SKM-1 treated with dmso at 0.1 percent for 144 hours (cell line): ENCODE measurements around the gene SKI.

Source experiments
- DNase-seq: peaks from one replicate; lab custom pipeline; 2025; ENCODE audit not compliant: unreplicated experiment; lab: John Stamatoyannopoulos, UW

The SKI gene

DNA sequence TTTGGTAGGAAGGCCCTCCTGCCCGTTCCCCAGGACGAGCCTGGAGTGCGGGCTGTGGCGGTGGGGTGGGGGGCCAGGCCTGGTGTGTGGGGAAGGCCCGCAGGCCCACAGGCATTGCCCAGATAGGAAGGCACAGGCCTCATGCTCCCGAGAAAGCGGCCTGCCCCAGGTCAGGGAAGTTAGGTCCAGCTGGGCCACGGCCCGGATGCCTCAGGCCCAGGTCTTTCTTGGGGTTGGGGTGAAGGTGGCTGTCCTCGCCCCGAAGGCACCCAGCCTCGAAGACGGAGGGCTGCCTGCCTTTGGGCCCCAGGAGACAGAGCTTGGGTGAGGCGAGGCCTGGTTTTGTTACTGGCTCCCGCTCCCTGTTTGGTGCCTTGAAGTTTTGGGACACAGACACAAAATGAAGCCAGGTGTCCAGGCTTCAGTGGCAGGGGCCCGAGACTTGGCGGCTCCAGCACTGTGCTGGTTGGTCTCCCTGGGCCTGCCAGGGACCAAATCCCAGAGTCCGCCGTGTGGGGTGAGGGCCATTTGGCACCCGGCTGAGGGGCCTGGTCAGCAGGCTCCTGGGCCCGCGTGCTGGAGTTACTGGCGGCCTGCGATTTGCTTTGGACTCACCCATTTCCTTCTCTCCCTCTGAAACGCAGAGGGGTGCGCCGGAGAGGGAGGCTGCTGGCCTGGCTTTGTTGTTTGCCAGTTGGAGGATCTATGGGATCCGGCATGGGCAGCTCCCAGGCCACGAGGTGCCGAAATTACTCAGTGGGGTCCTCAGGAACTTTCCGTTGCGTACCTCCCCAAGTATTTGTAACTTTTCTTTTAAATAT is 2.0 kb downstream of the SKI start:
- DNase-seq, result no peak

DNA sequence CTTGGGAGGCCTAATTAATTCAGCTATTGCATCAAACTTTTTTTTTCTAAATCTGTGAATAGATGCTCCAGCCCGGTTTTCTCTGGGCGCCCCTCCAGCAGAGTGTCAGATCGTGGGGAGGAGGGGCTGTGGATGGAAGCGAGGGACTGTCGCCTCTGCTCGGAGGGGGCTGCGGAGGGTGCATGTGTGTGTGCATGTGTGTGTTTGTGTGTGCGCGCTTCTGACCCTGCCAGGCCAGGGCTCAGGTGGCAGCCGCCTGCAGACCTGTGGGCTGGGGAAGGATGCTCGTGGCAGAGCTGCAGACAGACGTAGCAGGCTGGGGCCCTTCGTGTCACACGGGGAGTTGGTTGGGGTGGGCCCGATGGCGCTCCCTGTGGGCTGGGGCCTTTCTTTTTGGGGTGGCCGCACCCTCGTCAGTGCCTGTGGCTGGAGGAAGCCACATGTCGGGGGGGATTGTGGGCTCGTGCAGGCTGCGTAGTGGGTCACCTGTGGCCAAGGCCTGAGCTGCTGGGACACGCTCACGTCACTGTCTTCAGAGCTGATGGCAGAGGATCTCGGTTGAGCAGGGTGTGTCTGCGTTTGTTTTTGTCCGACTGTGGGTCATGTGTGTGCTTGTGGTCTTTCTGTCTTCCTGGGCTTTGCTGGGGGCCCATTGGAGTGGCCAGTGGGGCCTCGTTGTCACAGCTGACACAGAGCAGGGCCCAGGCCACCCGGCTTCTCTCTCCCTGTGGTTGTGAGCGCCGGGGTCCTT is 2.8 kb downstream of the SKI start:
- DNase-seq, result no peak

DNA sequence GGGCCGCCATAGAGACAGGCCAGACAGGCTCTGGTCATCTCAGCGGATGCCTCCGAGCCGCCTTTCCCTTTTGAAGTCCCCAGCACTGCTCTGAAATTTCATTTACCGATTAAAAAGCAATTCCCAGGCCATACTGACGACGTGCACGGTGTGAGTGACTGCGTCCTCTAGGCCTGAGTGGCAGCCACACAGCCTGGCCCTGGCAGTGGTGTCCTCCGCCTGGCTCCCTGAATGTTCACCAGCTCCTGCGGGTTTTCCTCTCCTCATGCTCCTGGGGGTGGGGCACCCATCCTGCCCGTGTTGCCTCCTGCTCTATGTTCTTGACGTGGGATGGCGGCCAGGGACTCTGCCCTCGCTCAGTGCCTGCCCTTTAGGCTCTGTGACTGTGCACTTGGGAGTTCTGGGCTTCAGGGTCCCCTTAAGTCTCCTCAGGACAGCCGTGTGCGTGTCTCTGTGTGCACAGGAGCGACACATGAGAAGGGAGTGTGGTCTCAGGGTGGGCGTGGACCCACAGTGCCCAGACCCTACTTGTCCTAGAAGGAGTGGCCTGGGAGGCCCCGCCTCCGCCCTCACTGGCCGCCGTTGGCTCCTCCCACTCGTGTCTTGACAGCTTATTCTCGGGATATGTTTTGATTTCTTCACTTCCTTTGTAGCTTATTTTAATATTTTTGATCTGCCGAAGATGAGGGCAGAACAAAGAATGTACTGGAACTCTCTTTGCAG is 3.6 kb downstream of the SKI start:
- DNase-seq, result peak; percentile 73

DNA sequence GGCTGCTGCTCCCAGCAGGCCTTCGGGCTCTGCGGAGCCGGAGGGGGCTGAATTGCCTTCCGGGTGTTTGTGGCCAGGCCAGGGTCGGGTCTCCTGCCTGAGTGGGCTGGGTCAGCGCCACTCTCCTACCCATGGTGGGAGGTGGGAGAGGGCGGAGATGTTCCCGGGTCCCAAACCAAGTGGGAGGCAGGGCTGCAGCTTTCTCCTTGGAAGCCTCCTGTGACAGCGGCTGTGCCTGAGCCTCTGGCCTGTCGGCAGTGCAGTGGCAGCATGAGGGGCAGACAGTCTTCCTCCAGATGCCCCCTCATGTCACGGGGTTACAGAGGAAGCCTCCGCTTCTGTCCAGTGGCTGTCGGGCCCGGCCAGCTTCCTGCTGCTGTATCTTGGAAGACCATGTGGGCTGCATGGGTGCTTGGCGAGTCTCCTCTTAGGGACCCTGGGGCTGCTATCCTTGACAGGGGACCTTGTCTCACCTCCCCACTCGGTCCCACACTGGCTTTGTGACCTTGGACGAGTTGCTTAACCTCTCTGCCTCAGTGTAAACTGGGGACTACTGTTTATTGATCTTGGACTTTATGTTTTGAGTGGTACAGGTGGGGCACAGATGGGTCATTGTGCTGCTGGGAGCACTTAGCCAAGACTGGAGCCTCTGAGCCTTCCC is 4.3 kb downstream of the SKI start:
- DNase-seq, result no peak

DNA sequence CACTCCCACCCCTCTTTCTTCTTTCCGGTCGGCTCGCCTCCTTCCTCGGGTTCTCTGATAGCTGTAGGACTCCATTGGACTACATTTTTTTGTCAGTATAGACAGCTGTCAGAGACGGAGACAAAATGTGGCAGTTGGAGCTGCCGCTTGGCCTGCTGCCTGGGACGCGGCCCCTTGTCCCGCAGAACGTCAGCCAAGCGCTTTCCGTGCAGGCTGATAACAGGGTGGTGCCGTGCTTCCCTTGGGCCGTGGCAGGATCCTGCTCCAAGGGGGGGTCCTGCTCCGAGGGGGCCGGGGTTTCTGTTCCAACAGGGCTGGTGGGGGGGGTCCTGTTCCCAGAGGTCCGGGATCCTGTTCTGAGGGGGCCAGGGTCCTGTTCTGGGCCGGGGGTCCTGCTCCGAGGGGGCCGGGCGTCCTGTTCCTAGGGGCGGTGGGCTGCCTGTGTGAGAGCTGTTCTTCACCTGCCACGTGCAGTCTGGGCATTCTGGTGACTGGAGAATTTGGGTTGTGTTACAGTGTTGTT is 4.9 kb downstream of the SKI start:
- no peak for DNase-seq

DNA sequence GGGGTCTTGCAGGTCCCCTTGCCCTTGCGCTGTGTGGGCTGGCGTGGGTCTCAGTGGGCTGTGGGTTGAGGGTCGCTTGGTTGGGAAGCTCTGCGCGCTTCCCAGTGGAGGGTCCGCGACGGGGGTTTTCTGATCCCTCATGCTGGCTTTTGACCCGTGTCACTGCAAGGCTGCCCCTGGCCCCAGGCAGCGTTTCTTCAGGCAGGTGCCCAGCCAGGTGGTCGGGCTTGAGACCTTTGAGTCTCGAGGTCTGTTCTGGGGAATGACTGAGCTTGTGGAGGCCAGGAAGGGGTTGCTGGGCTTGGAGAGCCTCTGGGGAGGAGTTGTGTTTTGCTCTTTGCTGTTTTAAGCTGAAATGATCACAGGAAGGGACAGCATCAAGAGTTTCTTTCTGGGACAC is 5.3 kb downstream of the SKI start:
- no peak for DNase-seq

DNA sequence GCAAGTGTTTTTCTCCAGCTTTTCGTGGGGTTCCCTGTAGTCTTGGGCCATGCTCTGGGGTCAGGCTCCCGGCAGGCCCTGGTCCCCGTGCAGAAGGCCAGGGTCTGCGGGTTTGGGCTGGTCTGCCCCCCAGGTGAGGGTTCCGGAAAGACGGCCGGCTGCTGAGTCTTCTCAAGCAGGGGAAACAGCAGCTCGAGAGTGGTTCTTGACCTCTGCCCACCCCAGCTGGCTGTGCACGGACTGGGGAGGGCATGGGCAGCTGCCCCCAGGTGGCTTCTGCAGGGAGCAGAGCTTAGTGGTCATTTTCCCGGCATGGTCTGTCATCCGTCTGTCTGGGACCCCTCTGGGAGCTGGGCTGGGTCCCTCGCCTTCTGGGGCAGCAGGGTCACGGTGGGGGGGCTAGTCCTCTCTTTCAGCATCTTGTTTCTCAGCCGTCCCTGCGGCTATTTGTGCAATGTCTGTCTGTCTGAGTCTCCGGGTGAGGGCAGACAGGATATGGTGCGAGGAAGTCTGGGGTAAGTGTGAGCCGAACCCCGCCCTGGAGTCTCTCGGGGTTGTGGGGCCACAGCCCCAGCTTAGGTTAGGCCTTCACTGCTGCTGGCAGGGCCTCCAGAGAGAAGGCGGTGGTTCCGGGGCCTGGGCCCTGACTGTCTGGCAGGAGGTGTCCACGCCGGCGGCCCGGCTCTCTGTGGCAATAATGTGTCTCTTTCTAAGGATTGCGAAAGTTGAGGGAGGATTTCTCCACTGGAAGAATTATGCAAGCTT is 6.1 kb downstream of the SKI start:
- DNase-seq, result peak; percentile 99

DNA sequence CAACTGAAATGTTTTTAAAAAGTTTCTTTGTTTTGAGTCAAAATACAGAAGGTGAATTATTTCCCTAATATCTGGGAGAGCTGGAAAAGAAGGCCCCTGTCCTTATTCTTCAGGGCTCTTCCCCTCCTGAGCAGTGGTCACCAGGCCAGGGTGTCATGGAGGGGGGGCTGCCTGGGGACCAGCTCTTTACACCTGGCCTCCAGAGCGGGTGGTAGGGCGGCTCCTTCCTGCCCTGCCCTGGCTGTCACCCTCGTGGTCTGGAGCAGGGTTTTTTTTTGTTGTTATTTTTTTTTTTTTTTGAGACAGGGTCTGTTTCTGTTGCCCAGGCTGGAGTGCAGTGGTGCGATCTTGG is 6.6 kb downstream of the SKI start:
- no peak for DNase-seq

DNA sequence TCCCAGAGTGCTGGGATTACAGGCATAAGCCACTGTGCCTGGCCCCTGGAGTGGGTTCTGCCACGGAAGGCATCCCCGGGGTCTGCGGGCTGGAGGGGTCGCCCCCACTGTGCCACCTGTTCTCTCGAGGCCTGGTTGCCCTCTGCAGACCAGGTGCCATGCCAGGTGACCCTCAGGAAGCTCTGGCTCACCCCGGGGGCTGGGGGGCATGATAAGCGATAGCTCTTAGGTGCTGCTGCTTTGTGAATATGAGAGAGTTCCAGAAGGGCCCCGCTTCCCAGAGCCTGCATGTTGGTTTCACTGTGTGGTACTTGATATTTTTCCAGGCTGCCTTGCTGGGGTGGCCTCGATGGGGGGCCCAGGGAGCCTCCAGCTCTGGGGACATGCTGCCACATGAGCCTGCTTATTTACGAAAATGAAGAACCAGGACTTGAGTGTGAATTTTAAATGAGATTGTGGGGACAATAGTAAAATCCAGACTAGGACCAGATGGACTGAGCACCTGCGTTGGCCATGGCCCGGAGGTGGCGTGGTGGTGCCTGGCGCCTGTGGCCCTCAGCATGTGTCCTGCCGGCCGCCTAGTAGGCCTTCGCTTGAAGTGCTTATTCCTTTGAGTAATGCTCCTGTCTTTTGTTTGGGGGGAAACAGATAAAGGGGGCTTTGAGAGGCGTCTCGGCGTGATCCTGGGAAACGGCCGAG is 7.3 kb downstream of the SKI start:
- no peak for DNase-seq

DNA sequence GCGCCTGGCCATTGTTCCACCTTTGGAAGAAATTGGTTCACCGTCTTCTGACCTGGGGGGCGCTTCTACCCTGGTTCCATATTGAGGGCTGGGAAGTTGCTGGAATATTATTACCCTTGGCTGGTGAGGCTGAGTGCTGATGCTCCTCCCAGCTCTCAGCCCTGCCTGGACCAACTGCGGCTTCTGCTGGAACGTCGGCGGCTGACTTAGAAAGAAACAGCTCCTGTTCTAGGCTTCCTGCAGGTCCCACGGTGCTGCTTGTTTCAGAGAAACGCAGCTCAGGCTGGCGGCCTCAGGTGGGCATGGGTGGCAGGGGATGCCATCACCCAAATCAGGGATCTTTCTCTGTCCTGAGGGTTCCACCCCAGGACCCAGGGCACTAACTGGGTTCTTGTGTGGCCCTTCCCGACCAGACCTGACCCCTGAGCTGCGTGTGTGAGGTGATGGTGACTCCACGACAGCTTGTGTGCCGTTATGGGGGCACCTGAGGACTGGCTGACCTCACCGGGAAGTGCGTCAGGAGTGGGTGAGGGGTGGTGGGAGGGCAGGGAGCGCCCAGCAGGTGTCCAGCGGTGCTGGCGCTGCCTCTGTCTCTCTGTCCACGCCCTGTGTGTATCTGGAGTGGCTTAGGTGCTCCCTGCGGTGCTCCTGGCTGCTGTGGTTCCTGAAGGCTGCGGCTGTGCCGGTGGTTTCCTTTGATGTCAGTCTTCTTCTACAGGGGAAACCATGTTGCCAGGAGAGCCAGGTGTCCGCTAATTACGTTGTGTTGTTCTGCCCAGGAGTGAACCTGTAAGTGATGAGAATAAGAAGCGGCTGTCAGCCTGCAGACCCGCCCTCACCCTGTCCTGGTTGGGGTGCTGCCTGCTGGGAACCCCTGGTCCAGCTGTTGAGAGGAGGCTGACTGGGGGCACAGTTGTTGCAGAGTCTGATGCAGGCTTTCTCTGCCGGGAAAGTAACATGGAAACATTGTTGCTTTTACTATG is 8.9 kb downstream of the SKI start:
- DNase-seq, result no peak

DNA sequence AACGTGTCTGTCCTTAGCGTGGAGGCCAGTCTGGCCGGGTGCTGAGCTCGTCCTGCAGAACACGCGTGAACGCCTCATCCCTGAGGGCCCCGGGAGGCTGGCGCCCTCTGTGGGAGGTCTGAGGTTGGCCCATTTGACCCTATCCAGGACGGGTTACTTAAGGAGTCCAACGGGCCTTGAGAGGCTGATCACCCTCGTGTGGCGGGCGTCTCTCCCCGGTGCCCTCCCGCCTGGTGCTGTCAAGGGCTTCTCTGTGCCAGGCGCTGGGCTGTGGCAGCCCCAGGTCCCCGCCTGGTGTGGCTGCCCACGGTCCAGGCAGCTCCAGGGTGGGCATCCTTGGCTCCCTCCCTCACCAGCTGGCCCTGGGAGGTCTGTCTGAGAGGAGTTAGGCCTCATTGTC is 9.7 kb downstream of the SKI start:
- no peak for DNase-seq

DNA sequence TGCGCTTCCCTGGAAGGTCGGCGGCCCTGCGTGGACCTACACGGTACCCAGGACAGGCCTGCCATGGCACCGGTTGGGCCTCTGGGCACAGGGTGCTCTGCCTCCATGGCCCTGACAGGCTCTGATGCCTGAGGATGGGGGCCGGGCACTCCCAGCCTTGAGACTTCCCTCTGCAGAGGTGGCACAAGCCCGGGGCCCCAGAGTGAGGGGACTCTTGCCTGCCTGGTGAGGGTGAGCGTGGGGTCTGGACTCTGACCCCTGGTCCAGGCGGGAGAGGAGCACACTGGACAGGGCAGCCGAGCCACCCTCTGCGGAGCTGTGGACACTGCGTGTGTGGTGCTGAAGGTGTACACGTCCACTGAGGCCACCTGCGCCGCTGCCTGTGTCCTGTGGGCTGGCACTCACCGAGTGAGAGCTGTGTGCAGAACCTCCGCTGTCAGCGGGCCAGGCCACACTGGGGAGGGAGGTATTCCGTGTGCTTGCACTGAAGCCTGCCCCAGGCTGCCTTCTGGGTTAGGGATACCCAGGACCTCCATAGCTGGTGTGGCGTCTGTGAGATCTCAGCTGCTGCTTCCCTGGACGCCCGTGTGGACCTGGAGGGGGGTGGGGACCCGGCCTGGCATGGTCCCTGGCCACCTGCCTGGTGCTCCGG is 10.4 kb downstream of the SKI start:
- no peak for DNase-seq

DNA sequence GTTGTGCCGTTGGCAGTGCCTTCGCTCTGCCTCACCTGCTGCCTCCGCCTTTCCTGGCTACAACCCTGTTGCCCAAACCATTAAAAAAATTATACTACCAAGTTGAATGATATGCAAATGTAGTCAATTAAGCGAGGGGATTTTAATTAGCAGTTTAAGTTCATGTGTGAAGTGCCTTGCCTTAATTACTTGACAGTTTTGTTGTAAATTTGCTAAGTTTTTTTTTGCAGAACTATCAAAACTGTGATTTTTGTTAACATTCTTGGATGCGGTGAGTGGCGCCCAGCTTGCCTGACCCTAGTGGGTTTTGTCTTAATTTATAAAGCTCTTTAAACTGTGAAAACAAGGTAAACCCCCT is 10.9 kb downstream of the SKI start:
- no peak for DNase-seq

DNA sequence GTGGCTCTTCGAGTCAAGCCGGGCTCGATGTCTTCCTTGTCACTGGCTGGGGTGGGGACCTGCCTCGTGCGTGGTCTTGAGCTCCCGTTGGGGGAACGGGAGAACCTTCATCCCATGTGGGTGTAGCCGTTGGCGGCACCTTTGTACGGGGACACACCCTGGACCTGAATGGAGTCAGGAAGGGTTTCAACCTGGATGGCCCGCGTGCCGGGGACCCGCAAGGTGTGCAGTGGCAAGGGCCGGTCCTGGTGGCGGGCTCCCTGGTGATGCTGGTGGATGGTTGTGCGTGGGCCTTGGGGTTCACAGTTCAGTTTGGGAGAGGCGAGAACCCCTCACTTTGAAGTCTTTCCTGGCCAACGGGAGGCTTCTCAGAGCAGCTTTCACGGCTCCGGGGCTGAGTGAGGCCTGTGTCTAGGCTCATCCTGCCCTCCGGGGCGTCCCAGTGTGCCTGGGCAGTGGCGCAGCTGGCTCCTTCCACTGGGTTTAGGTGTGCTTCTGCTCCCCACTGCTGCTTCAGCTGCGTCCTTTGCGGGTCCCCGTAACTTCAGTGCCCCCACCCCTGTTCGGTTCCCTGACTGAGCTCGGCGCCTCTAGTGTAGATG is 11.4 kb downstream of the SKI start:
- DNase-seq, result no peak

DNA sequence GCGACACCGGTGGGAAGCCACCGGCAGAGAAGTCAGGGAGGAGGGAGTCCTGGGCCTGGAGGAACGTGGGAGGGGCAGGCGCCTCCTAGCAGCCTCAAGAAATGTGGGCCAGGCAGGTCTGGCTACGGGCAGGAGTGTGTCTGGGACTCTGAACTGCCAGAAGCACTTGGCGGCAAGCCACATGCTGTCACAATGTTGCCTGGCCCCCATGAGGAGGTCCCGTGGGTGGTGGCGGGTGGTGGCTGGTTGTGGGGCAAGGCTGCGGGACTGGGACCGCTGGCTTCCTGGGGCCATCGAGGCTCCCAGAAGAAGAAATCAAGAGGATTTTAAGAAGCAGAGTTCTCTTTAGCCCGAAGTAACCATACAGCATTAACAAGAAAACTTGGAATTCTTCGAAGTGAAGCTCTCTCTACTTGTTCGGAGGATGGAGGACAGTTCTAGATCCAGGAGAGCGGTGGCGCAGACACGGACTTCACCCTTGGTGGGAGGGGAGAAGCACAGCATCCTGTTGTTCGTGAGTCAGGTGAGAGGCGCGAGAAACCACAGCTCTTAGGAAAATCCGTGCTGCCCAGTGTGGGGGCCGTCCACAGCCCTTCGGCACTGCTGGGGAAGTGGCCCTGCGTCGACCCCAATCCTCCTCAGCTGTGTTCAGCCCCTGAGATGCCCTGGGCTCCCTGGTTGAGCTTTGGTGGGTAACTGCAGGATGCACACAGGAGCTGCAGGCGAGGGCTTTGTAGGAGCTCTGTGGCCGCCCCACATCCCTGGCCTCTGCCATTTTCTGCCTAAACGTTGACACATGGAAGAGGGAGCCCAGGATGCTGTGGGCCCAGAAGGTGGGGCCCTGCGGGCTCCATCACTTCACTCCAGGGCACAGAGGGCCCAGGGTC is 12.4 kb downstream of the SKI start:
- no peak for DNase-seq

DNA sequence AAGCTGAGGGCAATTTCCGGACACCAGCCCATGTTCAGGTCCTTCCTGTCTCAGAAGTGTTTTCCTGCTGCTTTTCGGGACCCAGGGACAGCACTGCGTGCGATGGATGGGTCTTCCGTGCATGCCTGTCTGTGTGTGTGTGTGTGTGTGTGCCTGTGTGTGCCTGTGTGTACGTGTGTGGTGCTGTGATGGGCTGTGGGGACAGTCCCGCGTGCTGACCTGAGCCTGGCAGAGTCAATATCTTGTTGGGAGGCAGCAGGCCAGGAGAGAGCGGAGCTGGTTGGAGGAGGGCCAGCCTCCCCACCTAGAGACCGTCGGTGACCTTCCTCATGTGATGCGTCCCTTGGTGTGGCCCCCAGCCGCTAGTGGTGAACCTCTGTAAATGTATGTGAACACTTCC is 13.7 kb downstream of the SKI start:
- DNase-seq, result no peak
